Body of pancreas (tissue), 4 donors: Measurements from ENCODE around the gene ARHGEF28. TPM values are rescaled to one million over a fixed set of nuclear protein-coding genes. Genes with fewer than 3 reads are reported as not detected.
A peak's percentile ranks its signal among the peaks of the same experiment; 100 is the strongest.

Experiments used
- ATAC-seq: fragments of 150-250 bp; one replicate; pipeline ENCODE4 v1.9.1; 2016
- DNase-seq, 4 donors: peaks; one replicate each; pipeline ENCODE4 v3.0.0-alpha.2; 2019
- H3K27ac ChIP-seq, 4 donors: fragments of 200-600 bp; sonication (generic); 1 replicate in 3 of 4; 2 replicates in 1 of 4; pipeline versions ENCODE4 v1.5.1 to v1.6.1; 2016 to 2019; ENCODE audit warnings: mild to moderate bottlenecking in 1 of 4, mixed read lengths in 1 of 4, moderate library complexity in 1 of 4
- H3K27me3 ChIP-seq, 2 donors: fragments of 200-600 bp; sonication (generic); one replicate each; pipeline ENCODE4 v1.6.0; 2016; ENCODE audit warnings: mild to moderate bottlenecking in 1 of 2
- H3K36me3 ChIP-seq, 2 donors: fragments of 200-600 bp; sonication (generic); replicated peaks in 1 of 2; 2 replicates each; pipeline ENCODE4 v1.5.1; 2016; ENCODE audit warnings: low read depth in 2 of 2; ENCODE audit not compliant: insufficient read depth in 1 of 2
- H3K4me1 ChIP-seq: fragments of 200-600 bp; sonication (generic); one replicate; pipeline ENCODE4 v1.6.0; 2016
- H3K4me3 ChIP-seq, 2 donors: fragments of 200-600 bp; sonication (generic); 1 replicate in 1 of 2; 2 replicates in 1 of 2; pipeline ENCODE4 v1.5.1; 2016 to 2019
- H3K9me3 ChIP-seq, 3 donors: fragments of 200-600 bp; sonication (generic); 1 replicate in 2 of 3; 2 replicates in 1 of 3; pipeline ENCODE4 v1.5.1; 2016
- CTCF ChIP-seq, 7 experiments: fragments of 450-650 bp in 4 of 7; fragments of 200-600 bp in 3 of 7; sonication (generic) in 3 of 7; IDR thresholded peaks; one replicate each; pipeline ENCODE4 v1.5.1; 2016 to 2019; ENCODE audit warnings: antibody characterized with exemption in 7 of 7
- POLR2A ChIP-seq, 3 donors: fragments of 450-650 bp; IDR thresholded peaks; one replicate each; pipeline ENCODE4 v1.6.1; 2016; ENCODE audit warnings: antibody characterized with exemption in 3 of 3, mild to moderate bottlenecking in 2 of 3
- WGBS, 2 donors: methylation state at CpG; one replicate each; pipeline ENCODE4 v1.1.5; 2017; 5-methylcytosine and 5-hydroxymethylcytosine counted together
- intact Hi-C: fragments of 100-400 bp; cut with DNase I; formaldehyde crosslinking; loops from one replicate; pipeline ENCODE4 v1.15.1; 2023
- total RNA-seq, 2 donors: library from RNA; depleted of rRNA; stranded (reverse); fragments of >200 nt; gene quantifications; one replicate each; pipeline ENCODE4 v1.1.0, GENCODE V29; 2016

ARHGEF28 gene
- total RNA-seq, 2 donors from 2014 or later: 63.0 to 67.2 TPM

GRCh38 chr5:73911761-73912393 lies 285.9 kb downstream of the ARHGEF28 start:
- intact Hi-C loops: no loop called here
- H3K9me3 ChIP-seq: no peaks in the 10 kb centered on the region
- ATAC-seq: no peak
- H3K27ac ChIP-seq: no peak overlapping the region
- H3K27me3 ChIP-seq: no peaks in the 10 kb centered on the region
- H3K4me1 ChIP-seq: peaks cover 6% of the 10 kb centered on the region
- no peaks in the 10 kb centered on the region for H3K36me3 ChIP-seq
- TF ChIP-seq POLR2A (IDR thresholded peaks at IDR 0.05) (no peak), CTCF (IDR thresholded peaks at IDR 0.05) (no peak)
- 67 to 77% methylated on average over 4 of the region's 4 CpGs for WGBS, 2 donors
- no peak for DNase-seq
- no peak overlapping the region for H3K4me3 ChIP-seq

GRCh38 chr5:73912821-73913271 lies 286.9 kb downstream of the ARHGEF28 start:
- H3K4me3 ChIP-seq: no peak overlapping the region
- H3K4me1 ChIP-seq: peaks cover 15% of the 10 kb centered on the region
- DNase-seq: no peak
- no peaks in the 10 kb centered on the region for H3K9me3 ChIP-seq
- no peak for ATAC-seq
- TF ChIP-seq POLR2A (IDR thresholded peaks at IDR 0.05) (no peak), CTCF (IDR thresholded peaks at IDR 0.05) (no peak)
- no peak overlapping the region for H3K27ac ChIP-seq
- no peaks in the 10 kb centered on the region for H3K27me3 ChIP-seq
- 84 to 90% methylated on average over 3 of the region's 3 CpGs for WGBS, 2 donors
- H3K36me3 ChIP-seq: no peaks in the 10 kb centered on the region
- intact Hi-C loops: no loop called here

- Histone ChIP-seq H3K27me3 (no peaks in the 10 kb centered on the region), H3K9me3 (no peaks in the 10 kb centered on the region), H3K27ac (no peak overlapping the region), H3K4me3 (no peak overlapping the region), H3K4me1 (peaks cover 19% of the 10 kb centered on the region), H3K36me3 (no peaks in the 10 kb centered on the region)
- ATAC-seq: no peak
- intact Hi-C loops: no loop called here
- no peak for TF ChIP-seq CTCF (IDR thresholded peaks at IDR 0.05)
- no peak for TF ChIP-seq POLR2A (IDR thresholded peaks at IDR 0.05)
- DNase-seq: no peak
These were observed 288.0 kb downstream of the ARHGEF28 start for GRCh38 chr5:73913971-73914370.

GRCh38 chr5:73915345-73915744 lies 289.3 kb downstream of the ARHGEF28 start:
- no peak for ATAC-seq
- Histone ChIP-seq H3K4me1 (peaks cover 19% of the 10 kb centered on the region), H3K27me3 (no peaks in the 10 kb centered on the region), H3K36me3 (no peaks in the 10 kb centered on the region), H3K4me3 (no peak overlapping the region), H3K9me3 (no peaks in the 10 kb centered on the region), H3K27ac (no peak overlapping the region)
- 87 to 91% methylated on average over 1 of the region's 1 CpG for WGBS, 2 donors
- intact Hi-C loops: no loop called here
- DNase-seq: no peak
- TF ChIP-seq CTCF (IDR thresholded peaks at IDR 0.05) (no peak), POLR2A (IDR thresholded peaks at IDR 0.05) (no peak)

- 57 to 62% methylated on average over 3 of the region's 3 CpGs for WGBS, 2 donors
- H3K4me3 ChIP-seq: no peak overlapping the region
- H3K36me3 ChIP-seq: no peaks in the 10 kb centered on the region
- peak overlapping the region in 3 of 4 donors; percentile 49 to 69 (median 63) for H3K27ac ChIP-seq
- TF ChIP-seq CTCF (IDR thresholded peaks at IDR 0.05) (no peak), POLR2A (IDR thresholded peaks at IDR 0.05) (peak in 2 of 3 donors; percentile 11)
- H3K9me3 ChIP-seq: no peaks in the 10 kb centered on the region
- DNase-seq (peak; percentile 41 to 68 (median 64)), ATAC-seq (peak; percentile 86)
- peaks cover 34% of the 10 kb centered on the region for H3K4me1 ChIP-seq
- intact Hi-C loops: no loop called here
- H3K27me3 ChIP-seq: no peaks in the 10 kb centered on the region
These were observed 291.4 kb downstream of the ARHGEF28 start for GRCh38 chr5:73917433-73917832.
